Ureter (tissue), 1 donor: ENCODE measurements around the gene CYP19A1. TPM values are rescaled to one million over a fixed set of nuclear protein-coding genes. Genes with fewer than 3 reads are reported as not detected.

Experiments used
- DNase-seq: peaks from one replicate; pipeline ENCODE4 v3.0.0-alpha.2; 2020; ENCODE audit warnings: low spot score
- total RNA-seq: library from RNA; stranded (reverse); gene quantifications from one replicate; pipeline ENCODE4 v1.2.4, GENCODE V29; 2023
- donor health status: DM: yes; HTN: yes; CAD: no.

Gene CYP19A1
- 0.34 TPM for total RNA-seq

GRCh38 chr15:51338496-51338895, at the start of gene CYP19A1:
Gene CYP19A1, minus strand, starts transcription at chr15:51338596. Its CDS starts 95,684 bp downstream, at chr15:51242912.
- DNase-seq, result no peak

GRCh38 chr15:51387699-51388041, 49.3 kb upstream of the CYP19A1 start:
- DNase-seq, result no peak

GRCh38 chr15:51386960-51387698, 48.7 kb upstream of the CYP19A1 start:
- no peak for DNase-seq

- no peak for DNase-seq
Observed at GRCh38 chr15:51386486-51386885, 48.1 kb upstream of the CYP19A1 start.

- no peak for DNase-seq
Observed at GRCh38 chr15:51386029-51386428, 47.6 kb upstream of the CYP19A1 start.

GRCh38 chr15:51382787-51383186, 44.4 kb upstream of the CYP19A1 start:
- peak; percentile 53 for DNase-seq

- peak; percentile 71 for DNase-seq
Observed at GRCh38 chr15:51380999-51381806, 42.8 kb upstream of the CYP19A1 start.

- no peak for DNase-seq
Observed at GRCh38 chr15:51379390-51379789, 41.0 kb upstream of the CYP19A1 start.

GRCh38 chr15:51378406-51378805, 40.0 kb upstream of the CYP19A1 start:
- DNase-seq, result no peak

- no peak for DNase-seq
Observed at GRCh38 chr15:51377038-51377786, 38.8 kb upstream of the CYP19A1 start.

GRCh38 chr15:51375966-51376640, 37.7 kb upstream of the CYP19A1 start:
- no peak for DNase-seq

GRCh38 chr15:51374131-51374530, 35.7 kb upstream of the CYP19A1 start:
- no peak for DNase-seq

- no peak for DNase-seq
Observed at GRCh38 chr15:51371266-51371665, 32.9 kb upstream of the CYP19A1 start.

- DNase-seq, result no peak
Observed at GRCh38 chr15:51369451-51369761, 31.0 kb upstream of the CYP19A1 start.

- DNase-seq, result no peak
Observed at GRCh38 chr15:51368751-51369450, 30.5 kb upstream of the CYP19A1 start.

- DNase-seq, result no peak
Observed at GRCh38 chr15:51368307-51368706, 29.9 kb upstream of the CYP19A1 start.

GRCh38 chr15:51367322-51367976, 29.1 kb upstream of the CYP19A1 start:
- DNase-seq, result peak; percentile 64

- DNase-seq, result peak; percentile 70
Observed at GRCh38 chr15:51366920-51367319, 28.5 kb upstream of the CYP19A1 start.

GRCh38 chr15:51366071-51366470, 27.7 kb upstream of the CYP19A1 start:
- no peak for DNase-seq

GRCh38 chr15:51365417-51365816, 27.0 kb upstream of the CYP19A1 start:
- DNase-seq, result no peak

- no peak for DNase-seq
Observed at GRCh38 chr15:51363383-51363782, 25.0 kb upstream of the CYP19A1 start.
